Sciatic nerve (tissue), 2 donors: ENCODE results near the gene PTCRA. TPM values are rescaled to one million over a fixed set of nuclear protein-coding genes. Genes with fewer than 3 reads are reported as not detected.
"Not testable (repeated sequence)": the region's sequence is repeated elsewhere in the genome, so short reads cannot be mapped to it uniquely, and the experiment has no call there.

Source experiments
- ATAC-seq: fragments of 200-7000 bp; cut with Tn5 transposase; one replicate; pipeline ENCODE4 v1.9.1; 2020; ENCODE audit warnings: mild to moderate bottlenecking, moderate library complexity
- DNase-seq: peaks from one replicate; pipeline ENCODE4 v3.0.0-alpha.2; 2020; ENCODE audit warnings: low spot score
- intact Hi-C: fragments of 100-400 bp; cut with DNase I; formaldehyde crosslinking; loops from one replicate; pipeline ENCODE4 v1.14.2; 2022
- total RNA-seq: library from RNA; stranded (reverse); fragmentation: NEBNext Ultra II Directional; extraction: Animal tissue kit (Norgen Biotek cat#: 25700); gene quantifications from one replicate; pipeline ENCODE4 v1.2.1, GENCODE V29; 2021
- donor health status: DM: no; HTN: no; CAD: no.
- donor health status: DM: no; HTN: no; CAD: no.

Gene PTCRA
- total RNA-seq, 1 donor from 2014 or later: 0.40 TPM

DNA sequence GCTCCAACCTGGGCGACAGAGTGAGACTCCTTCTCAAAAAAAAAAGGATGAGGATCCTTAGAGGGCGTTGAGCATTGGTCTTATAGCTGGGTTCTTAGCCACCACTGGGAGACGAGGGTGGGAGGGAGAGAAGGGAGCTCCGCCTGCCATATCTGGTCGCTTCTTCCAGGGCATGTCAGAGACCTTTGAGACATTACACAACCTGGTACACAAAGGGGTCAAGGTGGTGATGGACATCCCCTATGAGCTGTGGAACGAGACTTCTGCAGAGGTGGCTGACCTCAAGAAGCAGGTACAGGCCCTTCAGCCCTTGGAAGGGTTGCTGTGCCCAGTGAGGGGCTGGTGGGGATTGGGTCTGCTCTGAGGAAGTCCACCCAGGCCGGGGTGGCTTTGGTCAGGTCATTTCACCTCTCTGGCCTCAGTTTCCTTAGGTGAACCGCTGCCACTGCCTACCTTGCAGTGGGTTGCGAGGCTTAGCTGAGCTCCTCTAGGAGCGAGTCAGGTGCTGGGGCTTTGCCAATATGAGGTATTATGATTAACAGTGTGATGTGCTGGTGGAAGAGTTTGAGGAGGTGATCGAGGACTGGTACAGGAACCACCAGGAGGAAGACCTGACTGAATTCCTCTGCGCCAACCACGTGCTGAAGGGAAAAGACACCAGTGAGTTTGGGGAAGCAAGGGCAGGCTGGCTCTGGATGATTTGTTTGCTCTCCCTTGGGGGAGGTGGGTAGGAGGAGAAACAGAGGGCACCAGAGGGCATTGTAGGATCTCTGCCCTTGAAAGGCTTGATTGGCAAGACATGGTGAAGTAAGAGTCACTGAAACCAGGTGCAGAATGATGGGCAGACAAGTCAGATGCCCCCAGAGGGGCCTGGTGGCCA, 21.9 kb downstream of the PTCRA start:
- intact Hi-C loops: no loop called here
- DNase-seq: no peak
- ATAC-seq: no peak

- intact Hi-C loops: no loop called here
- DNase-seq (no peak), ATAC-seq (no peak)
Observed at GRCh38 chr6:42938428-42938796, 22.6 kb downstream of the PTCRA start.

DNA sequence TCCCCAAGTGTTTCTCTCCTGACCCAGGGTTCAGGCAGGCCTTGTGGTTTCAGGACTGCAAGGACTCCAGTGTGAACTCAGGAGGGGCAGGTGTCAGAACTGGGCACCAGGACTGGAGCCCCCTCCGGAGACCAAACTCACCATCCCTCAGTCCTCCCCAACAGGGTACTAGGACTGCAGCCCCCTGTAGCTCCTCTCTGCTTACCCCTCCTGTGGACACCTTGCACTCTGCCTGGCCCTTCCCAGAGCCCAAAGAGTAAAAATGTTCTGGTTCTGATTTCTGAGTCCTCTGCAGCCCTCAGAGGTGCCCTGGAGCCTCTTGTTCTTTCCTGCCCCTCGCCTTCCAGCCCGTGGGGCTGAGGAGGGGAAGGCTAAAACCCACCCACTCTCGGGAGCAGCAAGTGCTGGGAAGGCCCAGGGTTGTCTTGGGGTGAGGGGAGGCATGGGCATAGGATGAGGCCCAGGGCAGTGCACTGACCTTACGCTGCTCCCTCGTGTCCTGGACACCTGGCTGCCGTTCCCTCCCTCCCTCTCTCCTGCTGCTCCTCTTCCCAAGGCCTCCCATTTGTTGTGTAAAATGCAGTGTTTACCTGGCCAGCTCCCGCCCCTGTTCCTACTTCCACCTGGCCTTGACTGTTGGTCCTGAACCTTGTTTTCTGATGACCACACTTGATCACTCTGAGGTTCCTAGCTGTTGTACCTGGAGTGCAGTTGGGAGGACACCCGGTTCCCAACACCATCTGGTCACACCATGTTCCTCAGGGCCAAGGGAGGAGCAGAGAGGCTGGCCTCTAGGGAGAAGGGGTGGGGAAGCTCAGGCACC, 23.3 kb downstream of the PTCRA start:
- ATAC-seq (no peak), DNase-seq (no peak)
- intact Hi-C loops: no loop called here

GRCh38 chr6:42939810-42940167, 23.9 kb downstream of the PTCRA start:
- DNase-seq (no peak), ATAC-seq (no peak)
- intact Hi-C loops: no loop called here

GRCh38 chr6:42940493-42941045, 24.7 kb downstream of the PTCRA start:
- intact Hi-C loops: no loop called here
- ATAC-seq: no peak
- no peak for DNase-seq

DNA sequence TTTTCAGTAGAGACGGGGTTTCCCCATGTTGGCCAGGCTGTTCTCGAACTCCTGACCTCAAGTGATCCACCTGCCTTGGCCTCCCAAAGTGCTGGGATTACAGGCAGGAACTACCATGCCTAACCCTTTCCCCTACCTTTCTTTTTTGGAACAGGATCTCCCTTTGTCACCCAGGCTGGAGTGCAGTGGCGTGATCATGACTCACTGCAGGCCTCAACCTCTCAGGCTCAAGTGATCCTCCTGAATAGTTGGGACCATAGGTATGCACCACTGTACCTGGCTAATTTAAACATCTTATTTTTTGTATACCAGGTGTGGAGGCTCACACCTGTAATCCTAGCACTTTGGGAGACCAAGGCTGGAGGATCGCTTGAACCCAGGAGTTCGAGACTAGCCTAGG, 25.5 kb downstream of the PTCRA start:
- ATAC-seq, intact Hi-C loops, DNase-seq: not testable (repeated sequence)

DNA sequence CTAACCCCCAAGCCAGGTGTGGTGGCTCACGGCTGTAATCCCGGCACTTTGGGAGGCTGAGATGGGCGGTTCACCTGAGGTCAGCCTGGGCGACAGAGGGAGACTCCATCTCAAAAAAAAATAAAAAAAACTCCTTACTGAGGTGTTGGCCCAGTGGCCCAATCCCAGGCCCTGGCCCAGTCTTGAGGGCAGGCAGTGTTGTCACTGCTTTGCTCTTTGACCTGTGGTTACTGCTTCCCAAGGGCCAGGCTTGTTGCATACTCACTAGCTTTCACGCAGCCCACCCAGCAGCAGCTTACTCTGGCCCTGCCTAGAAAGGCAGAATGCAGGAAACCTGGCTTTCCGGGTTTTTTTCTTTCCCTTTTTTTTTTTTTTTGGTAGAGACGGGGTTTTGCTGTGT, 26.6 kb downstream of the PTCRA start:
- ATAC-seq: no peak
- intact Hi-C loops: no loop called here
- no peak for DNase-seq

DNA sequence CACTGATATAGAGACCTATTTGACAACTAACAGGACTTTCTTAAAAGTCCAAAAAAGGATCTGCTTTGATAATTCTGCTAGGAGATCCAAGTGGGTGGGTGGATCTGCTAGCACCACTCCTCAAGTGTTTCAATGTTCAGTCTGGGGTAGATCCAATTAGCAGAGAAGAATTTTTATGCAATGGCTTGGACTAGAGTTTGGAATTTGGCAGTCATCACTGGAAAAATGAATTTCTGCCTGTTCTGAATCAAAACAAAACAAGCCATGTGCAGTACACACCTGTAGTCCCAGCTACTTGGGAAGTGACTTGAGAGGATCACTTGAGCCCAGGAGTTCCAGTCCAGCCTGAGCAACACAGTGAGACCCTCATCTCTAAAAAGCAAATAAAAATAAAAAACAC, 32.1 kb downstream of the PTCRA start:
- no peak for DNase-seq
- peak; percentile 59 for ATAC-seq
- intact Hi-C loops: no loop called here

- ATAC-seq (no peak), DNase-seq (no peak)
- intact Hi-C loops: no loop called here
Observed at GRCh38 chr6:42952389-42952788, 36.5 kb downstream of the PTCRA start.

DNA sequence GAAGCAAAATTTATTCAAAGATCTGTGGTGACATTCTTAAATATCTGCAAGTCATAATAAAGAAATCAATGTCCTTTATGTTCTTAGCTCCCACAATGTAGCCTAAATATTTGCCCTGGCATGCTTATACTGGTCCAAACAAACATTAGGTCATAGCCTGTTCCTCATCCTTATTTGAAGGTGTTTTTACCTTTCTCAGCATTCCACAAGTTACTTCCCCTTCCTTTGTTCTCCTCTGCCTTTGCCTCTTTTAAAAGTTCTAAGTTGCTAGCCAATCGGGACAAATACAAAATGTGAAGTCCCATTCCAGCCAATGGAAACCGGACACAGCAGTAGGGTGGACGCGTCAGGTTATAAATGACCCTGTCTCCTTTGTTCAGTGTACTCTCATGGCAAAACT, 38.6 kb downstream of the PTCRA start:
- ATAC-seq, DNase-seq, intact Hi-C loops: not testable (repeated sequence)

- ATAC-seq: no peak
- DNase-seq: no peak
- intact Hi-C loops: no loop called here
Observed at GRCh38 chr6:42958125-42958524, 42.3 kb downstream of the PTCRA start.

DNA sequence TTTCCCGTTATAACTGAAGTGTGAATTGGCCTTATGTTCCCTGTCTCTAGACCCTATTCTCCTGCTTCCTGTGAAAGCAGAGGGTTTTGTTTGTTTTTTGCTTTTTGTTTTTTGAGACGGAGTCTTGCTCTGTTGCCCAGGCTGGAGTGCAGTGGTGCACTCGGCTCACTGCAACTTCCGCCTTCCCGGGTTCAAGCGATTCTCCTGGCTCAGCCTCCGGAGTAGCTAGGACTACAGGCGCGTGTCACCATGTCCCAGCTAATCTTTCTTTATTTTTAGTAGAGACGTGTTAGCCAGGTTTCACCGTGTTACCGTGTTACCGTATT, 44.0 kb downstream of the PTCRA start:
- ATAC-seq (no peak), DNase-seq (no peak)
- intact Hi-C loops: no loop called here

GRCh38 chr6:42960243-42961019, 44.6 kb downstream of the PTCRA start, which contains the start of gene GNMT:
GNMT (plus strand) TSS chr6:42960754; CDS start chr6:42960768, 14 bp downstream.
- DNase-seq (no peak), ATAC-seq (peak; percentile 71)
- intact Hi-C loops: no loop called here

GRCh38 chr6:42961020-42961470, 45.2 kb downstream of the PTCRA start:
- ATAC-seq (peak; percentile 14), DNase-seq (no peak)
- intact Hi-C loops: no loop called here

DNA sequence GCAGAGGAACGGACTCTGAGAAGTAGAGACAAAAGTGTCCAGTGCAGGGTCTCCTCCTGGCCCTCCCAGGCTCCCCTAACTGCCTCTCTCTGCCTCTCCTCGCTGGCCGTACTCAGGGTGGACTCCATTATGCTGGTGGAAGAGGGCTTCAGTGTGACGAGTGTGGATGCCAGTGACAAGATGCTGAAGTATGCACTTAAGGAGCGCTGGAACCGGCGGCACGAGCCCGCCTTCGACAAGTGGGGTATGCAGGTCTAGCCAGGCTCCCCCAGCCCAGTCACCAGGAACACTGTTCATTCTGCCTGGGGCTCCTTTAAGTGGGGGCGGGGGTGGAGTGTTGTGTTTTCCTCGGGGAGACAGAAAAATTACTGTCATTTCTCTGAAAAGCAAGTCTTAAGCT, 46.2 kb downstream of the PTCRA start:
- ATAC-seq: no peak
- intact Hi-C loops: no loop called here
- DNase-seq: no peak

DNA sequence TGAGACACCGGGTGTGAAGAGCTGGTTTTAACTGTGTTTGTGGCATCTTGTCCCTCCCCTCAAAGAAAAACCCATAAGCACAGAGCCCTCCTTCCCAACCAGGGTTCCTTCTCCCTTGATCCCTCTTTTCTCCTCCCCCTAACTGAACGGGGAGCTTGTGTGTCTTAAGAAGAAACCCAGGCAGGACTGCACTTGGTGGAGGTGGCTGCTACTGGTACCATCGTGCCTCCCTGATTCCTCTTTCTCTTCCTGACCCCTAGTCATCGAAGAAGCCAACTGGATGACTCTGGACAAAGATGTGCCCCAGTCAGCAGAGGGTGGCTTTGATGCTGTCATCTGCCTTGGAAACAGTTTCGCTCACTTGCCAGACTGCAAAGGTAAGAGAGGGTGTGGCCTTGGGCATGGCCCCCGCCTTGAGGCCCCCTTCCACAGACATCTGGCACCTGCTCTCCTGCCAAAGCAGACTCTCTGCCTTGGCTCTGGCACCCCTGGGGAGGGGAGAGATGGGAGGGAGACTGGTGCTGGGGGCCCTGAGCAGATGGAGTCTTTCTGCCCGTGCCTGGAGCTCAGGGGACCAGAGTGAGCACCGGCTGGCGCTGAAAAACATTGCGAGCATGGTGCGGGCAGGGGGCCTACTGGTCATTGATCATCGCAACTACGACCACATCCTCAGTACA, 46.8 kb downstream of the PTCRA start:
- intact Hi-C loops: no loop called here
- ATAC-seq: no peak
- no peak for DNase-seq

DNA sequence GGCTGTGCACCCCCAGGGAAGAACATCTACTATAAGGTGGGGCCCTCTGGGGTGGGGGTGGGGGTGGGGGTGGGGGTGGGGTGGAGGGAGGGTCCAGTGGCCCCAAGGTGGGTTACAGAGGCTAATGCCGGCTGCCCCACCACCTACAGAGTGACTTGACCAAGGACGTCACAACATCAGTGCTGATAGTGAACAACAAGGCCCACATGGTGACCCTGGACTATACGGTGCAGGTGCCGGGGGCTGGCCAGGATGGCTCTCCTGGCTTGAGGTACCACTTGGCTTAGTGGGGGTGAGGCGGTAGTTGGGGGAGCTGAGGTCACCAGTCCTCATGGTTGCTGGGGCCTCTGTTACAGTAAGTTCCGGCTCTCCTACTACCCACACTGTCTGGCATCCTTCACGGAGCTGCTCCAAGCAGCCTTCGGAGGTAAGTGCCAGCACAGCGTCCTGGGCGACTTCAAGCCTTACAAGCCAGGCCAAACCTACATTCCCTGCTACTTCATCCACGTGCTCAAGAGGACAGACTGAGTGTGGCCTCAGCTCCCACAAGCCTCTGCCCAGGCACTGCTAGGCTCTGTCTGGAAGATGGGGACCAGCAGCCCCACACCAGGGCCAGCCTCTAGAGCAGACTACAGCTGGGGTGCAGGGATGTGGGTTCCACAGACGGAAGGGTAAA, 47.5 kb downstream of the PTCRA start:
- no peak for ATAC-seq
- intact Hi-C loops: no loop called here
- DNase-seq: no peak
